HFFc6 (cell line): ENCODE measurements around the gene PICK1. TPM values are rescaled to one million over a fixed set of nuclear protein-coding genes. Genes with fewer than 3 reads are reported as not detected.

ENCODE experiments used
- DNase-seq: peaks from one replicate; pipeline ENCODE4 v3.0.0-alpha.2; 2018
- H3K27ac Mint-ChIP-seq: 2 replicates; pipeline ENCODE4 v1.8.0; 2020; ENCODE audit warnings: mild to moderate bottlenecking, mixed read lengths
- H3K27me3 Mint-ChIP-seq: 2 replicates; pipeline ENCODE4 v1.8.0; 2021; ENCODE audit warnings: mild to moderate bottlenecking, moderate library complexity, mixed read lengths; ENCODE audit not compliant: insufficient read depth
- H3K36me3 Mint-ChIP-seq: 2 replicates; pipeline ENCODE4 v1.8.0; 2021; ENCODE audit warnings: low read depth, mixed read lengths
- H3K4me1 Mint-ChIP-seq: 2 replicates; pipeline ENCODE4 v1.8.0; 2020; ENCODE audit warnings: low read depth, mixed read lengths
- H3K4me3 Mint-ChIP-seq: 2 replicates; pipeline ENCODE4 v1.8.0; 2020; ENCODE audit warnings: mild to moderate bottlenecking, moderate library complexity, mixed read lengths
- H3K9me3 Mint-ChIP-seq: 2 replicates; pipeline ENCODE4 v1.8.0; 2020; ENCODE audit warnings: mild to moderate bottlenecking, mixed read lengths
- total RNA-seq, 6 experiments: library from RNA; stranded (reverse); fragmentation: NEBNext Ultra II Directional; extraction: Animal tissue kit (Norgen Biotek cat#: 25700); gene quantifications; 2 replicates in 1 of 6; 3 replicates in 5 of 6; pipeline ENCODE4 v1.2.3, GENCODE V29; 2021
- TF ChIP-seq, protein P1 (sequence below): fragments of 200-600 bp; sonication (generic); IDR thresholded peaks from 2 replicates; pipeline ENCODE4 v1.5.0; 2021; ENCODE audit warnings: antibody characterized with exemption, mild to moderate bottlenecking

Gene PICK1
- total RNA-seq, 6 experiments from 2014 or later = 7.0 to 10.0 (median 7.7) TPM

DNA sequence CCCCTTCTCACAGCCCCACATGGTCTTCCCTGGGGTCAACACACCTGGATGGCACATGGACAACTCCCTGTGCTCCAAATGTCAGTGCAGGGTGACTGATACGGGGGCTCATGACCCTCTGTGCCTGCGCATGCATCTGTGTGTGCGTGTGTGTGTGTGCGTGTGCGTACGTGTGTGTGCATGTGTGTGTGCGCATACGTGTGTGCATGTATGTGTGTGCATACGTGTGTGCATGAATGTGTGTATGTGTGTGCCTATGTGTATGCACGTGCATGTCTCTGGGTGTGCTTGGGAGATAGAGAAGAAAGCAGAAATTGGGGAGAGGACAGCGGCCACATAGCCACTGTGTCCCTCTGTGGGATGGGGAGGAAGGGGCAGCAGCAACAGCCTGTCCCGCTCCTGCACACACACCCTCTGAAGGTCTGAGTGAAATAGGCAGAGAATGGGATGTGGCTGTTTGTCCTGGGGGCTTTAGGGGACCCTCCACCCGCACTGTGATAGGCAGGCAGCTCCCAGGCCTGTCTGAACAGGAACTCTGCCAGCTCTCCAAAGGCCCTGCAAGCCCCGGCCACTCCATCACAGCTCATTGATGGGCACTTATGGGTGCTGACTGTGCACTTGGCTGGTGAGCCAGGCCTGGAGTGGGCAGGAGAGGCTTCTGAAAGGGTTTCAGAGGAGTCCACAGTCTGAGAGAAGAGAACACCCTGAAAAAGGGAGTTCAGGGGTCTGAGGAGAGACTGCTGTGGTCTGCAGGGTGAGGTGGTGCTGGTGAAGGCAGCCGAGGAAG lies 28.7 kb upstream of the PICK1 start:
- no peak overlapping the region for H3K27ac Mint-ChIP-seq
- TF ChIP-seq, protein P1, sequence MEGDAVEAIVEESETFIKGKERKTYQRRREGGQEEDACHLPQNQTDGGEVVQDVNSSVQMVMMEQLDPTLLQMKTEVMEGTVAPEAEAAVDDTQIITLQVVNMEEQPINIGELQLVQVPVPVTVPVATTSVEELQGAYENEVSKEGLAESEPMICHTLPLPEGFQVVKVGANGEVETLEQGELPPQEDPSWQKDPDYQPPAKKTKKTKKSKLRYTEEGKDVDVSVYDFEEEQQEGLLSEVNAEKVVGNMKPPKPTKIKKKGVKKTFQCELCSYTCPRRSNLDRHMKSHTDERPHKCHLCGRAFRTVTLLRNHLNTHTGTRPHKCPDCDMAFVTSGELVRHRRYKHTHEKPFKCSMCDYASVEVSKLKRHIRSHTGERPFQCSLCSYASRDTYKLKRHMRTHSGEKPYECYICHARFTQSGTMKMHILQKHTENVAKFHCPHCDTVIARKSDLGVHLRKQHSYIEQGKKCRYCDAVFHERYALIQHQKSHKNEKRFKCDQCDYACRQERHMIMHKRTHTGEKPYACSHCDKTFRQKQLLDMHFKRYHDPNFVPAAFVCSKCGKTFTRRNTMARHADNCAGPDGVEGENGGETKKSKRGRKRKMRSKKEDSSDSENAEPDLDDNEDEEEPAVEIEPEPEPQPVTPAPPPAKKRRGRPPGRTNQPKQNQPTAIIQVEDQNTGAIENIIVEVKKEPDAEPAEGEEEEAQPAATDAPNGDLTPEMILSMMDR = no peak
- H3K36me3 Mint-ChIP-seq = no peaks in the 10 kb centered on the region
- no peaks in the 10 kb centered on the region for H3K9me3 Mint-ChIP-seq
- peaks cover 9% of the 10 kb centered on the region for H3K4me1 Mint-ChIP-seq
- no peak overlapping the region for H3K4me3 Mint-ChIP-seq
- H3K27me3 Mint-ChIP-seq = peaks cover 24% of the 10 kb centered on the region
- DNase-seq = no peak

DNA sequence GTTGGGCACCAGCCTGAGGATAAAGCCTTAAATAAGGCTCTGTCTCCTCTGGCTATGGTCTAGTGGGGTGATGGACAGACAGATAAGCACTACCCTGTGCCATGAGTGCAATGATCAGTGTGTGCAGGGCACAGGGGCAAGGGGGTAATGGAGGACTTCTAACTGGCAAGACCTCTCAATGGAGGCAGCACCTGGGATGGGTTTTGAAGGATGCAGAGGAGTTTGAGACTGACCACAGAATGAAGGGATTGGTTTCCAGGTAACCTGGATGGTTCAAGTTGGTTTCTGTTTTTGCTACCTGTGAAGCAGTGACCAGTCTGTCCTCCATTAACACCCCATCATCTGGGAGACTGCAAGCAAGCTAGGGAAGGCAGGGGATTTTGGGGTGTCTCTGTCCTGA lies 27.8 kb upstream of the PICK1 start:
- no peak for DNase-seq
- Mint-ChIP-seq H3K36me3 (no peaks in the 10 kb centered on the region), H3K4me1 (peaks cover 16% of the 10 kb centered on the region), H3K27me3 (peaks cover 20% of the 10 kb centered on the region), H3K27ac (no peak overlapping the region), H3K4me3 (no peak overlapping the region), H3K9me3 (no peaks in the 10 kb centered on the region)
- TF ChIP-seq, protein P1 = no peak

DNA sequence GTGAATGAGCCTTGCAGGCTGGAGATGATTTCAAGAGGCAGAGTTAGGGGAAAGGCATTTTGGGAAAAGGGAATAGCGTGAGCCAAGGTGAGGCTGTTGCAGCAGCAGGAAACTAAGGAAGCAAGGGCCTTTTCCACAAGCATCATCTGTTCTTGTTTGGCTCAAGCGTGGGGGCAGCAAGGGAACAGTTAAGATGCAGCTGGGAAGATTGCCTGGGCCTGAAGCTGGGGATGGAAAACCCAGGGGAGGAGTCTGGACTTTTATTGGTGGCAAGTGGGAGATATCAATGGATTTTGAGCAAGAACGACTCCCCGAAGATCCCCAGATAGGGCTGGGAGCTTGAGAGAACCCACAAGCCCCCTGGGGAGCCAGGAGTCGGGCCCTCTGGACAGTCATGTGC lies 27.3 kb upstream of the PICK1 start:
- DNase-seq = no peak
- Mint-ChIP-seq H3K9me3 (no peaks in the 10 kb centered on the region), H3K4me1 (peaks cover 21% of the 10 kb centered on the region), H3K4me3 (no peak overlapping the region), H3K27me3 (peaks cover 16% of the 10 kb centered on the region), H3K36me3 (no peaks in the 10 kb centered on the region), H3K27ac (no peak overlapping the region)
- TF ChIP-seq, protein P1 = no peak

DNA sequence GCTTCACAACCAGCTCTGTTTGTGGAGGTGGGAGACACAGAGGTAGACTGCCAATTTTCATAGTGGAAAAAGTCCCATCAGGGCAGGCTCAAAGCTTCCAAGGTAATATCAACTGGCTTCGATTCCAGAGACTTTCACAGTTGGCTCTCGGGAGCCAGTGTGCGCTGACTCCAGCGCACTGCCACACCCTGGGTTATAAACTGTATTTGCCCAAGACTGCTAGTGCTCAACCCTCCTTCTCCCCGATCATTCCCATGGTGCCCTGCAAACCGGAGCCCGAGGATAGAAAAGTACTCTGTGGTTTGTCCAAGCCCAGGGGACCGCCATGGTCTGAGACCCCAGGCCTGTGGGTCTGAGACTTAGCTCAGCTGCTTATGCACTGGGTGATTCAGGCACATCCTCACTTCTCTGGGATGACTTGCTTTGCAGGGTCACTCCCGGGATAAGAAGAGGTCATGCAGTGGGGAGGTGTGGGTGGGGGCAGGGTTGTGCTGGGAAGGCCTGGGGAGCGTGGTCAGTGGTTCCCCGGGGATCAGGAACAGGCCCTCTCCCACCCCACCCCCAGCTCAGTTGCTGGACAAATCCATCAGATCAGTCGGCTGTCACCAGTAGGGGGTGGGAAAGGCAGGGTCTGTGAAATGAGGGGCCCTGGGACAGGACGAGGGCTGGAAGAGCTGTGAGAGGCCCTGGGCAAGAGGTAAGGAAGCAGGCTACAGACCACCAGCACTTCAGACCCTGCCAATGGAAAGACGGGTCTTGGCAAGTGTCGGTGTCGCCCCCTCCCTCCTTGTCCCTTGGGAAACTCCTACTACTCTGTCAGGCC lies 26.7 kb upstream of the PICK1 start:
- H3K27me3 Mint-ChIP-seq = peaks cover 12% of the 10 kb centered on the region
- no peak overlapping the region for H3K27ac Mint-ChIP-seq
- DNase-seq = no peak
- H3K9me3 Mint-ChIP-seq = no peaks in the 10 kb centered on the region
- no peak overlapping the region for H3K4me3 Mint-ChIP-seq
- peaks cover 27% of the 10 kb centered on the region for H3K4me1 Mint-ChIP-seq
- TF ChIP-seq, protein P1 = no peak
- H3K36me3 Mint-ChIP-seq = no peaks in the 10 kb centered on the region

DNA sequence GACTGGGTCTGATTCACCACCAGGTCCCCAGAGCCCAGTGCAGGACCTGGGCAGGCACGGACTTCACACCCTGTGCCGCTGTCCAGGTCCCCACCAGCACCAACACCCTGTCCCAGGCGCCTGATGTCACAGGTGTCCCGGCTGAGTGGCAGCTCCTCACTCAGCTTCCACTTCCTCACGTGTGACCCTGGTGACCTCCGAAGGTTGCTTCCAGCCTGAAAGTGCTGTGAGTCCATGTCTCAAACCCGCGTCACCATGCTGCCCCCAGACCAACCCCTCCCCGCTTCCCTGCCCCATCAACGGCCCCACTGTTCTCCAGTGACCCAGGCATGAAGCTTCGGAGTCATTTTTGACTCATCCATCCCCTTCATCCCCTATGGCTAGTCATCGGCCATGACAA lies 25.7 kb upstream of the PICK1 start:
- H3K36me3 Mint-ChIP-seq = no peaks in the 10 kb centered on the region
- H3K27me3 Mint-ChIP-seq = peaks cover 6% of the 10 kb centered on the region
- peaks cover 29% of the 10 kb centered on the region for H3K4me1 Mint-ChIP-seq
- no peak overlapping the region for H3K27ac Mint-ChIP-seq
- H3K9me3 Mint-ChIP-seq = no peaks in the 10 kb centered on the region
- DNase-seq = no peak
- TF ChIP-seq, protein P1 = no peak
- H3K4me3 Mint-ChIP-seq = no peak overlapping the region
